Mesothelial cell of epicardium (in vitro differentiated cells): ENCODE data around the gene RRM2. TPM values are rescaled to one million over a fixed set of nuclear protein-coding genes. Genes with fewer than 3 reads are reported as not detected.

ENCODE experiments used
- DNase-seq, 2 experiments: peaks; one replicate each; pipeline ENCODE4 v3.0.0; 2021; ENCODE audit warnings: low spot score in 2 of 2; ENCODE audit not compliant: unreplicated experiment in 2 of 2
- H3K27ac Mint-ChIP-seq: 2 replicates; pipeline ENCODE4 v1.8.0; 2021; ENCODE audit warnings: mixed read lengths
- H3K27me3 Mint-ChIP-seq: 2 replicates; pipeline ENCODE4 v1.8.0; 2021; ENCODE audit warnings: low read depth, mixed read lengths
- H3K36me3 Mint-ChIP-seq: 2 replicates; pipeline ENCODE4 v1.8.0; 2021; ENCODE audit warnings: mixed read lengths
- H3K4me1 Mint-ChIP-seq: 2 replicates; pipeline ENCODE4 v1.8.0; 2021; ENCODE audit warnings: mixed read lengths
- H3K4me3 Mint-ChIP-seq: 2 replicates; pipeline ENCODE4 v1.8.0; 2021; ENCODE audit warnings: mild to moderate bottlenecking, moderate library complexity, mixed read lengths
- H3K9me3 Mint-ChIP-seq: 2 replicates; pipeline ENCODE4 v1.8.0; 2021; ENCODE audit warnings: mixed read lengths
- total RNA-seq: library from RNA; stranded (reverse); gene quantifications from 3 replicates; pipeline ENCODE4 v1.2.1, GENCODE V29; 2021
- TF ChIP-seq, protein P1 (sequence below): fragments of 200-600 bp; sonication (generic); IDR thresholded peaks from one replicate; pipeline ENCODE4 v1.5.0; 2021; ENCODE audit warnings: antibody characterized with exemption; ENCODE audit not compliant: unreplicated experiment

RRM2 gene
- total RNA-seq, 1 donor from 2014 or later: 30.8 TPM

DNA sequence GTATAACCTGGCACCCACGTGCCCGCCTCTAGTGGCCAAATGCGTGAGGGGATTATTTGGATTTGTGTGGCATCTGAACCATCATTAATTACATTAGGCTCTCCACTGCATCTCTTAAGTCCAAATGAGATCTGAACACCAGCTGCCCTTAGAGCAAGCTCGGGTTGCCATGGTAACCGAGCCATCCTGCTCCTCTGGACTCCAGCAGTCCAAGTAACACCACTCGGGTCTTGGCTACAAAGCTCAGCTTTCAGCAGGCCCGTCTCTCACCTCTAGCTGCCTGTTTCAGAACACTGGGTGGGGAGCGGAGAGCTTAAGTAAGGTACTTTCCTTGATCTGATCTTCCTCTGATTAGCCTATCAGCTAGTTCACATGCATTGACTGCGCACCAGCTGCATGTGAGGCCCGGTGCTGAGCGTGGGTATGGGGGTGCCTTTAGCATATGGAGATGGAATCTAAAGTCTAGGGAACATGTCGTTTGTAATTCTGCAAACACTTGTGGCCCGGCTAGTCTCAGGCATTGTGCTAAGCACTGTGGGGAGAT, 28.2 kb upstream of the RRM2 start:
- TF ChIP-seq, protein P1, sequence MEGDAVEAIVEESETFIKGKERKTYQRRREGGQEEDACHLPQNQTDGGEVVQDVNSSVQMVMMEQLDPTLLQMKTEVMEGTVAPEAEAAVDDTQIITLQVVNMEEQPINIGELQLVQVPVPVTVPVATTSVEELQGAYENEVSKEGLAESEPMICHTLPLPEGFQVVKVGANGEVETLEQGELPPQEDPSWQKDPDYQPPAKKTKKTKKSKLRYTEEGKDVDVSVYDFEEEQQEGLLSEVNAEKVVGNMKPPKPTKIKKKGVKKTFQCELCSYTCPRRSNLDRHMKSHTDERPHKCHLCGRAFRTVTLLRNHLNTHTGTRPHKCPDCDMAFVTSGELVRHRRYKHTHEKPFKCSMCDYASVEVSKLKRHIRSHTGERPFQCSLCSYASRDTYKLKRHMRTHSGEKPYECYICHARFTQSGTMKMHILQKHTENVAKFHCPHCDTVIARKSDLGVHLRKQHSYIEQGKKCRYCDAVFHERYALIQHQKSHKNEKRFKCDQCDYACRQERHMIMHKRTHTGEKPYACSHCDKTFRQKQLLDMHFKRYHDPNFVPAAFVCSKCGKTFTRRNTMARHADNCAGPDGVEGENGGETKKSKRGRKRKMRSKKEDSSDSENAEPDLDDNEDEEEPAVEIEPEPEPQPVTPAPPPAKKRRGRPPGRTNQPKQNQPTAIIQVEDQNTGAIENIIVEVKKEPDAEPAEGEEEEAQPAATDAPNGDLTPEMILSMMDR: no peak
- Mint-ChIP-seq H3K9me3 (no peaks in the 10 kb centered on the region), H3K27ac (no peak overlapping the region), H3K36me3 (no peaks in the 10 kb centered on the region), H3K27me3 (peaks cover 13% of the 10 kb centered on the region), H3K4me3 (no peak overlapping the region), H3K4me1 (peaks cover 3% of the 10 kb centered on the region)
- DNase-seq: no peak

DNA sequence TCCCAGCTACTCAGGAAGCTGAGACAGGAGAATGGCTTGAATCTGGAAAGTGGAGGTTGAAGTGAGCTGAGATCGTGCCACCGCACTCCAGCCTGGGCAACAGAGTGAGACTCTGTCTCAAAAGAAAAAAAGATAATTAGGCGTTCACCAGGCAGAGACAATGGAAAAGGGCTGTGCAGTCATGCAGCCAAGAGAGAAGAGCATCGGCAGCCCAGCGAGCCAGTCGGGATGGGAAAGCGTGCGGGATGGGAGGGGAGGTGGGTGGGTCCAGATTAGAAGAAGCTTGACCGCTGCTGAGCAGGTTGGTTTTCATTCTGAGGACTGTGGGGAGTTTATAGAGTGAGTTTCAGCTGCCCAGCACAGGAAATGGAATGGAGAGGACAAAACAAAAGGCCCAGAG, 27.4 kb upstream of the RRM2 start:
- H3K4me1 Mint-ChIP-seq: peaks cover 3% of the 10 kb centered on the region
- TF ChIP-seq, protein P1: no peak
- DNase-seq: no peak
- no peak overlapping the region for H3K4me3 Mint-ChIP-seq
- H3K9me3 Mint-ChIP-seq: no peaks in the 10 kb centered on the region
- H3K27ac Mint-ChIP-seq: no peak overlapping the region
- H3K27me3 Mint-ChIP-seq: peaks cover 5% of the 10 kb centered on the region
- H3K36me3 Mint-ChIP-seq: no peaks in the 10 kb centered on the region

DNA sequence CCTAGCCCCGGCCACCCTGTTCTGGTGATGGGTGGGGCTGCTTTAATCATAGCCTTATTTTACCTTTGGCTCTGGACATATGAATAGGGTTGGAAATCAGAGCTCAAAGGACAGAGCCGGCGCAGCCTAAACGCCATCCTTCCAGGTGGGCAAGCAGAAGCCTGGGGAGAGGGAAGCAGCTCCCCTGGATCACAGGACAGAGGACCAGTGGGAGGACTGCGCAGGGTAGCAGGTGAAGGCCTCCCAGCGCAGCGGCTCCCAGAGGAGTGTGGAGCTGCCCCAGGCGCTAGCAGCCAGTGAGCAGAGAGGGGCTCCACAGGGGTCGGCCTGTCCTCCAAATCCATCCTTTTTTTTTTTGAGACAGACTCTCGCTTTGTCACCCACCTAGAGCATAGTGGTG, 25.9 kb upstream of the RRM2 start:
- Mint-ChIP-seq H3K27me3 (peaks cover 5% of the 10 kb centered on the region), H3K9me3 (no peaks in the 10 kb centered on the region), H3K27ac (no peak overlapping the region), H3K36me3 (no peaks in the 10 kb centered on the region), H3K4me3 (no peak overlapping the region), H3K4me1 (peaks cover 3% of the 10 kb centered on the region)
- TF ChIP-seq, protein P1: no peak
- no peak for DNase-seq

DNA sequence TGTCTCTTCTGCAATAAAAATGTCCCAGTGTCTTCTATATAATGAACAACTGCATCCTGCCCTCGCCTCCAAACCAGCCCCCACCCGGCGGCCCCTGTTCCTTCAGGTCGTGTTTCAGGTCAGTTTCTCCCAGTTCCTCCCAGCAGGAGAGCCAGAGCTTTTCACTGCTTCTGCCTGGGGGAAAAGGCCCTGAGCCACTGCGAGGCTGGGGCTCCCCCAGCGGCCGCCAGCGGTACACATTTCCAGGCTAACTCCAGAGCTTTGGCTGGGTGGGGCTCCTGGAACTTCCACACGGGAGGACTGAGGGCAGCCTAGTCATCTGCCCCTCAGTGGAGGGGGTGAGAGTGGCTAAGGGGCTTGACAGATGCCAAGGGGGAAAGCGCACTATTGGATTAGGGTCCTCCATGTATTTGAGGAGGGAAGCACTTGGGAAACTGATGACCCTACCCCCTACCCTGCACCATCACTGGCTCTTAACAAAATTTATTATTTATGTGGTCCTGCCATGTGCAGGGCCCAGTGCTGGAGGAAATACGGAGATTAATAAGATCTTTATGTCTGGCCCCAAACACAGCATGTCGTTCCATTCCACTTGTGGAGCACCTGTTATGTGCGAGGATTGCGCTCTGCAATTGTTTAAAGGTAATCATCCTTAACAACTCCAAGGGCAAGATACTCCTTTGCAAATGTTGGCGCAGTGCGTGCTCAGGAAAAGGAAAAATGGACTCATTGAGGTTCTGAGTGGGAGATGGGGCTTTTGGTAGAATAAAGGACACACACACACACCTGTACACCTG, 25.0 kb upstream of the RRM2 start:
- Mint-ChIP-seq H3K27ac (no peak overlapping the region), H3K4me1 (peaks cover 3% of the 10 kb centered on the region), H3K4me3 (no peak overlapping the region), H3K36me3 (no peaks in the 10 kb centered on the region), H3K9me3 (no peaks in the 10 kb centered on the region), H3K27me3 (peaks cover 2% of the 10 kb centered on the region)
- TF ChIP-seq, protein P1: peak; percentile 81
- peak; percentile 39 to 70 for DNase-seq

DNA sequence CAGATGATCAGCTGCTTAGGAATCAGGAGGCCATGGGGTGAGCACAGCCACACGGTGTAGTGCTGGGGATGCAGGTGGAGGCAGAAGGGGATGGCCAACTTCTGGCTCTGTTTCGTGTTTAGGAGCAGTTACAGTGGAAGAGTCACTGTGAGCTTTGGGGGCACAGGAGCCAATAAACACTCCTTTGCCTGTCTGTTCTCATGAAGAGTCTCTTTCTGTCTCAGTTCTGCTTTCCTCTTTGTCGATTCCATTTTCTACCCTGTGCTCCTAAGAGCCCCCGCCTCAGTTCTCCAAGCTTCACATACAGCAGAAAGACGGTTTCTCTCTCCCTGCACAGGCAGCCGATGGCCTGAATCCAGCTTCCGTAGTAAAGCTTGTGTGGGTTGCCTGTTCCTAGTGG, 21.0 kb upstream of the RRM2 start:
- TF ChIP-seq, protein P1: no peak
- DNase-seq: no peak
- Mint-ChIP-seq H3K4me3 (no peak overlapping the region), H3K27me3 (no peaks in the 10 kb centered on the region), H3K4me1 (peaks cover 3% of the 10 kb centered on the region), H3K27ac (no peak overlapping the region), H3K9me3 (no peaks in the 10 kb centered on the region), H3K36me3 (no peaks in the 10 kb centered on the region)
